Natural killer cell treated with Interleukin-12 subunit alpha and Interleukin-12 subunit beta and Interleukin-15 and Interleukin-18, amount 100 ng/mL, for 72 hours (primary cell): ENCODE data around the gene CPAMD8. TPM values are rescaled to one million over a fixed set of nuclear protein-coding genes. Genes with fewer than 3 reads are reported as not detected.

ENCODE experiments used
- ATAC-seq, 2 donors: fragments of 150-1000 bp; cut with Tn5 transposase in 1 of 2; sonication (Bioruptor Pico), chemical (Tn5 transposase) in 1 of 2; 2 replicates each; pipeline ENCODE4 v1.10.0; 2021
- DNase-seq: peaks from one replicate; pipeline ENCODE4 v3.0.0; 2022; ENCODE audit warnings: low spot score
- H3K27ac Mint-ChIP-seq, 2 donors: 1 replicate in 1 of 2; 2 replicates in 1 of 2; pipeline ENCODE4 v1.8.0; 2022; ENCODE audit warnings: mixed read lengths in 2 of 2, mild to moderate bottlenecking in 1 of 2, moderate library complexity in 1 of 2
- H3K27me3 Mint-ChIP-seq, 2 donors: 1 replicate in 1 of 2; 2 replicates in 1 of 2; pipeline ENCODE4 v1.8.0; 2022; ENCODE audit warnings: mixed read lengths in 2 of 2
- H3K36me3 Mint-ChIP-seq: one replicate; pipeline ENCODE4 v1.8.0; 2022; ENCODE audit warnings: mixed read lengths
- H3K4me1 Mint-ChIP-seq, 2 donors: 1 replicate in 1 of 2; 2 replicates in 1 of 2; pipeline ENCODE4 v1.8.0; 2022; ENCODE audit warnings: low read depth in 2 of 2, mixed read lengths in 2 of 2, mild to moderate bottlenecking in 1 of 2
- H3K4me3 Mint-ChIP-seq: one replicate; pipeline ENCODE4 v1.8.0; 2022; ENCODE audit warnings: mixed read lengths
- H3K9me3 Mint-ChIP-seq: 2 replicates; pipeline ENCODE4 v1.8.0; 2022; ENCODE audit warnings: mixed read lengths
- total RNA-seq, 2 donors: library from RNA; stranded (reverse); gene quantifications; one replicate each; pipeline ENCODE4 v1.2.3, GENCODE V29; 2022

Gene CPAMD8
- total RNA-seq, 2 donors from 2014 or later: 0.39 to 0.81 TPM

DNA sequence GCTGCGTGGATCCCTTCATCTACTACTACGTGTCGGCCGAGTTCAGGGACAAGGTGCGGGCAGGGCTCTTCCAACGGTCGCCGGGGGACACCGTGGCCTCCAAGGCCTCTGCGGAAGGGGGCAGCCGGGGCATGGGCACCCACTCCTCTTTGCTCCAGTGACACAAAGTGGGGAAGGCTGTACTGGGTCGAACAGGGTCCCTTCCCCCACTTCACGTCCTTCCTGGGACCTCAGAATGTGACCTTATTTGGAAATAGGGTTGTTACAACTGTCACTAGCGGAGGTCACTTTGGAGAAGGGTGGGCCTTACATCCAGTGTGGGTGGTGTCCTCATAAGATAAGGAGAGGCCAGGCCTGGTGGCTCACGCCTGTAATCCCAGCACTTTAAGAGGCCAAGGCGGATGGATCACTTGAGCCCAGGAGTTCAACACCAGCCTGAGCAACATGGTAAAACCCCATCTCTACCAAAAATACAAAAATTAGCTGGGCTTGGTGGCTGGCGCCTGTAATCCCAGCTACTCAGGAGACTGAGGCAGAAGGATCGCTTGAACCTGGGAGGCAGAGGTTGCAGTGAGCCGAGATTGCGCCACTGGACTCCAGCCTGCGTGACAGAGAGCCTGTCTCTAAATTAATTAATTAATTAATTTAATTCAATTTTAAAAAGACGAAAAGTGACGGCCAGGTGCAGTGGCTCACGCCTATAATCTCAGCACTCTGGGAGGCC, 136.0 kb downstream of the CPAMD8 start:
- H3K27me3 Mint-ChIP-seq: no peaks in the 10 kb centered on the region
- peaks cover 10 to 23% of the 10 kb centered on the region in 2 donors for H3K4me1 Mint-ChIP-seq
- no peaks in the 10 kb centered on the region for H3K9me3 Mint-ChIP-seq
- H3K4me3 Mint-ChIP-seq: peak overlapping the region; percentile 37
- no peaks in the 10 kb centered on the region for H3K36me3 Mint-ChIP-seq
- ATAC-seq (no peak), DNase-seq (no peak)
- H3K27ac Mint-ChIP-seq: no peak overlapping the region

DNA sequence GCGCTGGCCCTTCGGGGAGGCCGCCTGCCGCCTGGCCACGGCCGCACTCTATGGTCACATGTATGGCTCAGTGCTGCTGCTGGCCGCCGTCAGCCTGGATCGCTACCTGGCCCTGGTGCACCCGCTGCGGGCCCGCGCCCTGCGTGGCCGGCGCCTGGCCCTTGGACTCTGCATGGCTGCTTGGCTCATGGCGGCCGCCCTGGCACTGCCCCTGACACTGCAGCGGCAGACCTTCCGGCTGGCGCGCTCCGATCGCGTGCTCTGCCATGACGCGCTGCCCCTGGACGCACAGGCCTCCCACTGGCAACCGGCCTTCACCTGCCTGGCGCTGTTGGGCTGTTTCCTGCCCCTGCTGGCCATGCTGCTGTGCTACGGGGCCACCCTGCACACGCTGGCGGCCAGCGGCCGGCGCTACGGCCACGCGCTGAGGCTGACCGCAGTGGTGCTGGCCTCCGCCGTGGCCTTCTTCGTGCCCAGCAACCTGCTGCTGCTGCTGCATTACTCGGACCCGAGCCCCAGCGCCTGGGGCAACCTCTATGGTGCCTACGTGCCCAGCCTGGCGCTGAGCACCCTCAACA, 136.6 kb downstream of the CPAMD8 start:
- DNase-seq: no peak
- no peak for ATAC-seq
- no peaks in the 10 kb centered on the region for H3K27me3 Mint-ChIP-seq
- no peak overlapping the region for H3K27ac Mint-ChIP-seq
- H3K36me3 Mint-ChIP-seq: no peaks in the 10 kb centered on the region
- H3K4me3 Mint-ChIP-seq: peak overlapping the region; percentile 37
- H3K4me1 Mint-ChIP-seq: peaks cover 10 to 20% of the 10 kb centered on the region in 2 donors
- H3K9me3 Mint-ChIP-seq: no peaks in the 10 kb centered on the region

DNA sequence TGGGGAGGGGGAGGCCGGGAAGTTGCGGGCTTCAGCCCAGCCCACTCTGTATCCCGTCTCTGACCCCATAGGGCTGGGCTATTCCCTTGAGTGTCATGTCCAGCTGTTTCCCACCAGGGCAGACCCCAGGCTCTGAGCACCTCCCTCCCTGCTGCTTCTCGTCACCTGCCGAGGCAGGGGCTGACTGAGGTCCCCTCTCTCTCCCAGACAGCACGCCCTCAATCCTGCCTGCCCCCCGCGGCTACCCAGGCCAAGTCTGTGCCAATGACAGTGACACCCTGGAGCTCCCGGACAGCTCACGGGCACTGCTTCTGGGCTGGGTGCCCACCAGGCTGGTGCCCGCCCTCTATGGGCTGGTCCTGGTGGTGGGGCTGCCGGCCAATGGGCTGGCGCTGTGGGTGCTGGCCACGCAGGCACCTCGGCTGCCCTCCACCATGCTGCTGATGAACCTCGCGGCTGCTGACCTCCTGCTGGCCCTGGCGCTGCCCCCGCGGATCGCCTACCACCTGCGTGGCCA, 137.2 kb downstream of the CPAMD8 start:
- no peaks in the 10 kb centered on the region for H3K27me3 Mint-ChIP-seq
- H3K4me3 Mint-ChIP-seq: peak overlapping the region; percentile 75
- peaks cover 10 to 20% of the 10 kb centered on the region in 2 donors for H3K4me1 Mint-ChIP-seq
- H3K36me3 Mint-ChIP-seq: no peaks in the 10 kb centered on the region
- no peak for ATAC-seq
- no peak for DNase-seq
- no peaks in the 10 kb centered on the region for H3K9me3 Mint-ChIP-seq
- no peak overlapping the region for H3K27ac Mint-ChIP-seq

DNA sequence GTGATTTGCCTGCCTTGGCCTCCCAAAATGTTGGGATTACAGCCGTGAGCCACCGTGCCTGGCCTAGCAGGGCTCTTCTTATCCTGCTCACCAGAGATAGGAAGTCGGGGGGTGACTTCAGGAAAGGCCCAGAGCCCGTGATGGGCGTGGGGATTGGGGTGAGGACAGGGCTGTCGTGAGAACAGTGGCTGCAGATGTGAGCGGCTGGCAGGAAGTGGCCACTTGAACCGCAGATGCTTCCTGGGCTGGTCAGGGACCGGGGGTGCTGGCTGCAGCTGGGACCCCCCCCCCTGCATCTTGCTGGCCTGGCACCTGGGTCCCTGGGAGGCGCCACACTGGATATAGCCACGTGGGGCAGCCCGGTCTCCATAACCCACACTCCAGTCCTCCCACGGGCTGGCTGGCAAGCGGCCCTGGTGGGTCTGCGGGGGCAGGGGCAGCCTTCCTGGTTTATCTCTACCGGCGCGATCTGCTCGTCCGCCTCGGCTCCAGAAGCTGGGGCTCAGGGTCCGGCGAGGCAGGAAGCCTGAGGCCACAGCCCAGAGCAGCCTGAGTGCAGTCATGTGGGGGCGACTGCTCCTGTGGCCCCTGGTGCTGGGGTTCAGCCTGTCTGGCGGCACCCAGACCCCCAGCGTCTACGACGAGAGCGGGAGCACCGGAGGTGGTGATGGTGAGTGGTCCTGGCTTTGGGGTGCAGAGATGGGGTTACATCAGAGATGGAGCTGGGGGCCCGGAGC, 137.8 kb downstream of the CPAMD8 start, which contains the start of gene F2RL3:
F2RL3 (plus strand) TSS at position 371 of the 737 bp plus-strand sequence; CDS start at position 562, 191 bp downstream.
- Mint-ChIP-seq H3K27me3 (no peaks in the 10 kb centered on the region), H3K27ac (peak within 1 kb of the TSS; percentile 61 to 88), H3K9me3 (no peaks in the 10 kb centered on the region), H3K4me3 (peak within 1 kb of the TSS; percentile 75), H3K36me3 (no peaks in the 10 kb centered on the region), H3K4me1 (peaks cover 10 to 20% of the 10 kb centered on the region in 2 donors)
- DNase-seq (peak; percentile 80), ATAC-seq (peak; percentile 79 to 80)

DNA sequence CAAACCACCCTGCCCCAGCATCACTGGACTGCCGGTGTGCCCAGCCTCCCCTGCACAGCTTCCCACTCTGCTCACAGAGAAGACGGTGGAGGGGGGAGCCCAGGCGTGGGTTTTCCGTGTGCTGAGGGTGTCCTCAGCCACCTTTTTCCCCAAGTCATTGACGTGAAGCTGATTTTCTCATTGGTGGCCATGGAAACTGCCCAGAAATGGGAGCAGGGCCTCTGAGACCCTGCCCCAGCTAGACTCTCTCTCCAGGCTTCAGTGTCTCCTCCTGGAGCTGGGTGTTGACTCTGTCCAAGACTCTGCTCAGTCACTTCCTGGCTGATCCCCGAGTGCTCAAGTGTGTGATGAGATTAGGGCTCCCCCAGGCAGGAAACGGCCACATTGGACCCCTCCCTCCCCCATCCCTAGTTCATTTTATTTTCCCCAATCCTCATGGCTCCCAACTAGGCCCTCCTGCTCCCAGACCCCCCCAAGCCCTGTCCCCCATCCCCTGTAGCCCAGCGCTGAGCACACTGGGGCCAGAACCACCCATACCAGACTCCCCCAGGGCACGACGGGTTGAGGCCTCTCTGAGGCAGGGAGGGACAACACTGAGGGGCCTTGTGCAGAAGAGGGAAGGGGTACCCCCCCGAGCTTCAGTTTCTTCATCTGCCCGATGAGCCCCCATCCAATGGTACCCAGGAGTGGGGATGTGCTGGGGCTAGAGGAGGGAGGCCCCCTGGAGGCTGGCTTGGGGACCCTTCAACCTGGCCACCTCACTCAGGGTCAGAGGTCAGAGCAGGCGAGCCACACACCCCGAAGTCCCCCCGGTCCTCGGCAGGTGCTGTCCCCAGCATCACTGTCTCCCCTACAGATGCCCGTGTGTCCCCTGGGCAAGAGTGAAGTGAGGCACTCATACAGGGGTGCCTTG, 139.0 kb downstream of the CPAMD8 start:
- no peak overlapping the region for H3K27ac Mint-ChIP-seq
- H3K27me3 Mint-ChIP-seq: peaks cover 0 to 3% of the 10 kb centered on the region in 2 donors
- peaks cover 6% of the 10 kb centered on the region for H3K36me3 Mint-ChIP-seq
- H3K9me3 Mint-ChIP-seq: peaks cover 4% of the 10 kb centered on the region
- DNase-seq: no peak
- no peak overlapping the region for H3K4me3 Mint-ChIP-seq
- no peak for ATAC-seq
- peaks cover 10 to 21% of the 10 kb centered on the region in 2 donors for H3K4me1 Mint-ChIP-seq

DNA sequence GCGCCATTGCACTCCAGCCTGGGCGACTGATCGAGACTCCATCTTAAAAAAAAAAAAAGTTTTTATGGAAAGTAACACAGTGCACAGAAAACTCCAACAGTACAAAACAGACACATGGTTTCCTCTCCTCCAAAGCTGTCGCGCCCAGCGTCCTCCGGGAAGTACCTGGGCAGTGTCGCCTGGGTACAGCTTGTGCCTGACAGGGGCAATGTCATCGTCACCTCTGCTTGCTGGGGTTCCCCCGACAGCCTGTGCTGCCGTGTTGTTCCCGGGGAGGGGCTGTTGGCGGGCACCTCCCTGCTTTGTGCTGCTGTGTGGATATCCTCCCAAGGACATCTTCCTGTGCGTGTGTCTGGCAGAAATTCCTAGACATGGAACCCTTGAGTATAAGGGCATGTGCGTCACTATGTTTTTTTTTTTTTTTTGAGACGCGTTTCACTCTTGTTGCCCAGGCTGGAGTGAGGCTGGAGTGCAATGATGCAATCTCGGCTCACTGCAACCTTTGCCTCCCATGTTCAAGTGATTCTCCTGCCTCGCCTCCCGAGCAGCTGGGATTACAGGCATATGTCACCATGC, 140.2 kb downstream of the CPAMD8 start:
- H3K9me3 Mint-ChIP-seq: peaks cover 11% of the 10 kb centered on the region
- ATAC-seq (no peak), DNase-seq (no peak)
- H3K36me3 Mint-ChIP-seq: peaks cover 14% of the 10 kb centered on the region
- H3K4me3 Mint-ChIP-seq: no peak overlapping the region
- peaks cover 10 to 17% of the 10 kb centered on the region in 2 donors for H3K4me1 Mint-ChIP-seq
- peaks cover 0 to 3% of the 10 kb centered on the region in 2 donors for H3K27me3 Mint-ChIP-seq
- no peak overlapping the region for H3K27ac Mint-ChIP-seq

DNA sequence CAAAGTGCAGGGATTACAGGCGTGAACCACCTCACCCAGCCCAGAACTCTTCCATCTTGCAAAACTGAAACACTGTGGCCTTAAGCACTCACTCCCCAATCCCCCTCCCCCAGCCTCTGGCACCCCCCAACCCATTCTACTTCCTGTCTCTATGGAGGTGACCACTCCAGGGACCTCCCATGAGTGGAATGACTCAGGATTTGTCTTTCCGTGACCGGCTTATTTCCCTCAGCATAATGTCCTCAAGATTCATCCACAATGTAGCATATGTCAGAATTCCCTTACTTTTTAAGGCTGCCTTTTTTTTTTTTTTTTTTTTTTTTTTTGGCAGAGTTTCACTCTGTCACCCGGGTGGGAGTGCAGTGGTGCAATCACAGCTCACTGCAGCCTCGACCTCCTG, 141.4 kb downstream of the CPAMD8 start:
- DNase-seq (no peak), ATAC-seq (no peak)
- Mint-ChIP-seq H3K4me3 (no peak overlapping the region), H3K9me3 (peaks cover 11% of the 10 kb centered on the region), H3K27ac (no peak overlapping the region), H3K36me3 (peaks cover 17% of the 10 kb centered on the region), H3K4me1 (peaks cover 10 to 17% of the 10 kb centered on the region in 2 donors), H3K27me3 (peaks cover 0 to 3% of the 10 kb centered on the region in 2 donors)

DNA sequence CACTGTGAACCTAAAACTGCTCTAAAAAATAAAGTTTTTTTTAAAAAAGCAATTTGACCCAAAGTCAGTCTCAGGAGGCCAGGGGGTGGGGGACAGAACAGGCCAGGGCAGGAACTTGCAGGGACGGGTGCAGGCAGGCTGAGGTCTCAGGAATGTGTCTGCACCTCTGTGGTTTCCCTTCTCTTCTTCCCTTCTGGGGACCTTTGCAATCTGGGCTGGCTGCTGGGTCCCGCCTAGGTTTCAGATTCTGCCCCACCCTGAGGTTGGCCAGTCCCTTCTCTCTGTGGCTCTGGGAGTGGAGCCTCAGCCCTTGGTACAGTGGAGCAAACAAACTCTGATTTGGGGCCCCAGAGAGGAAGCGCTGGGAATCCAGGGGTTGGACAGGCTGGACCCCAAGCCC, 143.1 kb downstream of the CPAMD8 start:
- DNase-seq: no peak
- H3K4me1 Mint-ChIP-seq: peaks cover 3 to 13% of the 10 kb centered on the region in 2 donors
- no peak overlapping the region for H3K27ac Mint-ChIP-seq
- no peak overlapping the region for H3K4me3 Mint-ChIP-seq
- peaks cover 0 to 3% of the 10 kb centered on the region in 2 donors for H3K27me3 Mint-ChIP-seq
- ATAC-seq: no peak
- peaks cover 11% of the 10 kb centered on the region for H3K9me3 Mint-ChIP-seq
- H3K36me3 Mint-ChIP-seq: peaks cover 18% of the 10 kb centered on the region

DNA sequence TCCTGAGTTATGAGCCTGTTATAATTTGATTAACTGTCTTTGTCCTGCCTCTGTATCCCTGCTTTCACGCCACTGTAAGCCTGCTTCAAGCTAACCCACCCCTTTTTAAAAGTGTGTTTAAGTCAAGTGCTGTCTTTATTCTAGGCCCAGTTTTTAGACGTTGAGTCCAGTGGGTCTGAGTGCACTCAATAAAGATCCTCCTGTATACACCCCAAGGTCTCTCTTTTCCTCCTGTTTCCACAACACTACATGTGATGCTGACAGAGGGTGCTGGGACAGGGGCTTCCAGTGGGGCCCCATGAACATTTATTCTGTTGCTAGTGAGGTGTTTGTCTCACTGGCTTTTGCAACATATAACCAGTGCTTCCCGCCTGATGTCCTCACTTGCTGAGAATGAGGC, 144.5 kb downstream of the CPAMD8 start:
- no peak for ATAC-seq
- no peak overlapping the region for H3K4me3 Mint-ChIP-seq
- peaks cover 18% of the 10 kb centered on the region for H3K36me3 Mint-ChIP-seq
- peaks cover 11% of the 10 kb centered on the region for H3K9me3 Mint-ChIP-seq
- H3K27me3 Mint-ChIP-seq: peaks cover 0 to 3% of the 10 kb centered on the region in 2 donors
- peaks cover 2 to 15% of the 10 kb centered on the region in 2 donors for H3K4me1 Mint-ChIP-seq
- no peak for DNase-seq
- no peak overlapping the region for H3K27ac Mint-ChIP-seq

DNA sequence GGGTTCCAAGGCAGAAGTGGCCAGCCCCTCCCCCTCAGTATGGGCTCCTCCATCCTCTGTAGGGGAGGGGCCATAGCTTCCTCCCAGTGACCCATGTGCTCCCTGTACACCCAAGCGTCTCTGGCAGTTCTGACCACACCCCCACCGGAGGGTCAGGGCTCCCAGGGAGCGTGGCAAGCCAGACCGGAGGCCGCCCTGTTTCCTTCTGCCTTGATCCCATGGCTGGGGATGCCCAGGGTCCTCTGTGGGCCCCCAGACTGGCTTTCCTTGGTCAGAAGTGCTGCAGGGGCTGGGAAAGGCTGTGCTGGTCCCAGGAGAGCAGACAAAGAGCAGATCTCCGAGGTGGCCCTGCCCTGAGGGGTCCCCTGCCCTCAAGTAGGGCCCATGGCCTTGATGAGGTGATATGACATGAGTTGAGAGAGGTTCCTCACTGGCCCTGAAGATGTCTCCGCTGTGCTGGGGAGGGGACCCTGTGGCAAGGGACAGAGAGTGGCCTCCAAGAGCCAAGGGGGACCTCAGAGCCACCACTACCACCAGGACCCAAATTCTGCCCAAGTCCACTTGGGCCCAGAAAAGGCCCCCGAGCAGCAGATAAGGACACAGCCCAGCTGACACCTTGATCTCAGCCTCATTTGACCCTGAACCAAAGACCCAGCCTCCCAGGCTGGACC, 145.6 kb downstream of the CPAMD8 start:
- no peak for DNase-seq
- Mint-ChIP-seq H3K4me1 (peaks cover 7 to 22% of the 10 kb centered on the region in 2 donors), H3K9me3 (peaks cover 11% of the 10 kb centered on the region), H3K27me3 (peaks cover 0 to 3% of the 10 kb centered on the region in 2 donors), H3K4me3 (no peak overlapping the region), H3K27ac (no peak overlapping the region), H3K36me3 (peaks cover 18% of the 10 kb centered on the region)
- ATAC-seq: no peak

DNA sequence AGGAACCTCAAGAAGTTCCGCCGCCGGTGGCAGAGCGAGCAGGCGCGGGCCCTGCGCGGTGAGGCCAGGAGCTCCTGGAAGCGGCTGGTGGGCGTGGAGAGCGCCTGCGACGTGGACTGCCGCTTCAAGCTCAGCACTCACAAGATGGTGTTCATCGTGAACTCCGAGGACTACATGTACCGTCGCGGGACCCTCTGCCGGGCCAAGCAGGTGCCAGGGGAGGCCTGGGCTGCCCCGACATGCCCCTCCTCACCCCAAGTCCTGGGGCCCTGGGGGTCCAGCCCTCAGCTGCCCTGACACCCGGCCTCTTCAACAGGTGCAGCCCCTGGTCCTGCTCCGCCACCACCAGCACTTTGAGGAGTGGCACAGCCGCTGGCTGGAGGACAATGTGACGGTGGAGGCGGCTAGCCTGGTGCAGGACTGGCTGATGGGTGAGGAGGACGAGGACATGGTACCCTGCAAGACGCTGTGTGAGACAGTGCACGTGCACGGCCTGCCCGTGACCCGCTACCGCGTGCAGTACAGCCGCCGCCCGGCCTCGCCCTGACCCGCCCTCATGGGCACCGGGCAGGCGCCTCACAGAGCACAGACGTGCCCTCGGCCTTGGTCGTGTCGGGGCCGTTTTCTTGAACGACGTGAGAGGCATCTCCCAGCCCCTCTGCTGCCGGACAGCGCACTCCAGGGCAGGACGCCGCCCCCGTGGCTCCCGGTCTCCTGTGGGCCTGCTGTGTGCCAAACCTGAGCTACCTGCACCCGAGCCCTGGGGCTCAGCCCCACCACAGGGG, 148.2 kb downstream of the CPAMD8 start:
- H3K27me3 Mint-ChIP-seq: peaks cover 0 to 3% of the 10 kb centered on the region in 2 donors
- no peak for ATAC-seq
- no peak for DNase-seq
- no peak overlapping the region for H3K27ac Mint-ChIP-seq
- H3K36me3 Mint-ChIP-seq: peaks cover 30% of the 10 kb centered on the region
- H3K4me3 Mint-ChIP-seq: no peak overlapping the region
- H3K4me1 Mint-ChIP-seq: peaks cover 21 to 39% of the 10 kb centered on the region in 2 donors
- H3K9me3 Mint-ChIP-seq: peaks cover 18% of the 10 kb centered on the region

DNA sequence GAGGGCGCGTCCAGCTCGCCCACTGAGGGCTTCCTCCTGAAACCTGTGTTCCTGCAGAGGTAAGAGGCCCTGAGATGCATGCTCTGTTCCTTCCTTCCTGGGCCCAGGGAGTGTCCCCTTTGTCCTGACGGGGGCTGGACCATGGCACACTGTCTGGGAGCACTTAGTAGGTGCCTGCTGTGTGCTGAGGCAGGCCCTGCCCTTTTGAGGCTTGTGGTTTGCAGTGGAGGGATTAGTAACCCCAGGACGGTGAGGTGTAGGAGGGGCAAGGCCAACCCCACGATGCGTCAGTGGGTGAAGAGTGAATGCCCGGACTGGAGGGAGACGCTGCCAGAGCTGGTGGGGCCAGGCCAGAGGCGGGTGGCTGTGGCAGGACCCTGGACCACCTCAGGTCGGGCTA, 149.0 kb downstream of the CPAMD8 start:
- ATAC-seq (peak; percentile 63 to 70), DNase-seq (no peak)
- Mint-ChIP-seq H3K27ac (no peak overlapping the region), H3K27me3 (no peaks in the 10 kb centered on the region), H3K4me1 (peaks cover 21 to 35% of the 10 kb centered on the region in 2 donors), H3K9me3 (peaks cover 14% of the 10 kb centered on the region), H3K36me3 (peaks cover 24% of the 10 kb centered on the region), H3K4me3 (no peak overlapping the region)
